ENCODE results near the gene ZC3H12A. TPM values are rescaled to one million over a fixed set of nuclear protein-coding genes. Genes with fewer than 3 reads are reported as not detected.
A peak's percentile ranks its signal among the peaks of the same experiment; 100 is the strongest.

Gene ZC3H12A
- polyA plus RNA-seq, 3 donors from 2014 or later: 9.6 to 14.6 (median 13.1) TPM

DNA sequence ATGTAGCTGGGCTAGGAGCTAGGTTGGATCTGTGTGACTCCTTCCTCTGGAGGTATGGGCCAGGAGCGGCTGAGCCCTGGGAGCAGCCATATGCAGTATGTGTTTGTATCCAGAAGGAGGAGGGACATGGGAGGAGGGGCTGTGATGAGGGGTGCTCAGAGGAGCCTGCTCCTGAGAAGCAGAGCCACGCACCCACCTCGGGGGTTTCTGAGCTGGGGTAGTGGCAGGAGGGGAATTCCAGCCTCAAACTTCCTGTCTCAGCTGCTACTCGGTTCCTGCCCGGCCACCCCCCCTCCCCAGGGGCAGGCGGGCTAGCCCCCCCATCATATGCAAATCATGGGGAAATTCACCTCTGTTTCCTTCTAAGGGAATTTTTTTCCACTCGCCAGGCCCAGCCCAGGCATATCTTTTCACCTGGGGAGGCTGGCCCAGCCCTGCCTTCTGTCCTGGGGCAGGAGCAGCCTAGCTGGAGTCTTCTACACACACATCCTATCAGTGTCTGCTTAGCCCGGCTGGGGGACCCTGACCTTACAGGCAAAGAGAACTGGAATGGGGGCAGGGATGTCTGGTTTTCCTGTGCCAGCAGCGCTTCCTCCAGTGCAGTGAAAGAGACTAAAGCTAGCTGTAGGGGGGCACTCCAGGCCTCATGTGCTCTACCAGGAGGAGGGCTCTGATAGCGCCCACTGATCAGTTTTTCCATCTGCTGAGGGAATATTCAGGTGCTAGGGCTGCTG, 3.0 kb downstream of the ZC3H12A start:
- Mint-ChIP-seq H3K4me3 (peak overlapping the region; percentile 94 to 98 (median 95)), H3K9me3 (peaks cover 0 to 3% (median 0%) of the 10 kb centered on the region in 6 donors), H3K36me3 (peaks cover 2 to 28% (median 2%) of the 10 kb centered on the region in 3 donors), H3K4me1 (peaks cover 75 to 85% of the 10 kb centered on the region in 2 donors), H3K27me3 (ENCODE audit: low read depth in 3 of 3) (peaks cover 24 to 60% (median 27%) of the 10 kb centered on the region in 3 donors), H3K27ac (peak overlapping the region; percentile 98 to 99 (median 99))
- peak; percentile 80 to 86 (median 80) for DNase-seq

- peak overlapping the region; percentile 94 to 98 (median 95) for H3K4me3 Mint-ChIP-seq
- peaks cover 72 to 82% of the 10 kb centered on the region in 2 donors for H3K4me1 Mint-ChIP-seq
- peaks cover 0 to 3% (median 0%) of the 10 kb centered on the region in 6 donors for H3K9me3 Mint-ChIP-seq
- H3K36me3 Mint-ChIP-seq: peaks cover 2 to 31% (median 5%) of the 10 kb centered on the region in 3 donors
- peaks cover 26 to 62% (median 27%) of the 10 kb centered on the region in 3 donors for H3K27me3 Mint-ChIP-seq (ENCODE audit: low read depth in 3 of 3)
- H3K27ac Mint-ChIP-seq: peak overlapping the region; percentile 98 to 99 (median 99)
- no peak for DNase-seq
These were observed 3.6 kb downstream of the ZC3H12A start for GRCh38 chr1:37477946-37478345.

GRCh38 chr1:37478451-37478881, 4.1 kb downstream of the ZC3H12A start:
- Mint-ChIP-seq H3K27me3 (ENCODE audit: low read depth in 3 of 3) (peaks cover 23 to 59% (median 24%) of the 10 kb centered on the region in 3 donors), H3K4me1 (peaks cover 67 to 77% of the 10 kb centered on the region in 2 donors), H3K9me3 (peaks cover 0 to 1% (median 0%) of the 10 kb centered on the region in 6 donors), H3K27ac (peak overlapping the region; percentile 98 to 99 (median 99)), H3K4me3 (peak overlapping the region; percentile 94 to 98 (median 95)), H3K36me3 (peaks cover 2 to 31% (median 5%) of the 10 kb centered on the region in 3 donors)
- DNase-seq: peak; percentile 61 to 66 (median 64)

DNA sequence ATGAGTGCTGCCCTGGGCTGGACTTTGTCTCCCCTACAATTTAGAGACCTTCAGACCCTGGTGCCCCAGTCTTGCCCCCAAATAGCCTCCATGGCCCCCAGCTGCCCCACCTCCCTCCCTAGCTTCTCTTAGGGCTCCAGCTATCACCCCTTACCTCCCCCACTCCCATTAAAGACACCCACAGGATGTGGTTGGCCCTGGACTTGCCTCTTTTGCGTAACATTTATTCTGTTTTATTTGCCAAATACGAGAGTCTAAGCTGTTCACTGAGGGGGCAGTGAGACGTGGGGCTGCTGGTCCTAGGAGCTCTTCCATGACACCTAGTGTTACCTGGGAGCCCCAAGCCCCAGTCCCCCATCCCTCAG, 4.5 kb downstream of the ZC3H12A start:
- H3K36me3 Mint-ChIP-seq: peaks cover 2 to 31% (median 6%) of the 10 kb centered on the region in 3 donors
- H3K4me1 Mint-ChIP-seq: peaks cover 63 to 73% of the 10 kb centered on the region in 2 donors
- peak overlapping the region; percentile 94 to 98 (median 95) for H3K4me3 Mint-ChIP-seq
- peak overlapping the region; percentile 98 to 99 (median 99) for H3K27ac Mint-ChIP-seq
- peaks cover 19 to 55% (median 24%) of the 10 kb centered on the region in 3 donors for H3K27me3 Mint-ChIP-seq (ENCODE audit: low read depth in 3 of 3)
- DNase-seq: peak; percentile 74 to 76 (median 74)
- H3K9me3 Mint-ChIP-seq: no peaks in the 10 kb centered on the region

DNA sequence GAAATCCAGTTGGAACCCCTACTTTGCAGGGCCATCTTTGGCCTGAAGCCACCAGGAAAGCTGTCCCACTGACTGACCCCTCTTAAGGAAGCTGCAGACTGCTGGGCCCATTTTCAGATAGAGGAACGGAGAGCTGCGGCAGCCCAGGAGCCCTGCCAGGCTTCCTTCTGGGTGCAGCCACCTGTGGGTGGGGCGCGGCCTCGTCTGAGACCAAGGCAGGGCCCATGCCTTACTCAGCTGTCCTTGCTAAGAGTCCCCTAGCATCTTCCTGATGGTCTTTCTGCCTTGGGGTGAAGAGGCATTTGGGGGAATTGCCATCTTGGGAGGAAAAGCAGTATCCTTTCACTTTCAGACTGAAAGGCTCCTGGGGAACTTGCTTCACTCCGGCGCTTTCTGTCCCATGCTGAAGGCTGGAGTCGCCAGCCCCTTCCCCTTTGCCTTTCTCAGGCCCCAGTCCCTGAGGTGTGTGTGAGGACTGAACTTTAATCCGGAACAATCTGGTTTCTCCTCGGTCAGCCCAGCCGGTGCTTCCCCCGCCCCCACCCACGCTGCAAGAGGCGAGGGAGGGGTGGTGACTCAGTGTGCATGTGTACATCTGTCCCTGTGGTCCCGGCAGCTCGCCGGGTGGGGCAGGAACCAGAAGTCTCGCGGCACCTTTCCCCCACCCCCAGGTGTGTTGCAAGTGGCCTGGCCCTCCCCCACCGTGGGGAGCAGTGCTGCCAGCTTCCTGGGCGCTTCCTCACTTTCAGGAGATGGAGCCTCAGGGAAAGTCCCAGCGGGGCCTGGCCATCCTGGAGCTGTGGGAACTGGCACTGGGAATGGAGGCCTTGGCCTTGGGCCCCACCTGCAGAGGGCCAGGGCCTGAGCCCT, 5.1 kb downstream of the ZC3H12A start:
- Mint-ChIP-seq H3K36me3 (peaks cover 2 to 31% (median 10%) of the 10 kb centered on the region in 3 donors), H3K4me3 (peak overlapping the region; percentile 94 to 98 (median 95)), H3K27ac (peak overlapping the region; percentile 98 to 99 (median 99)), H3K9me3 (no peaks in the 10 kb centered on the region), H3K4me1 (peaks cover 66 to 71% of the 10 kb centered on the region in 2 donors), H3K27me3 (ENCODE audit: low read depth in 3 of 3) (peaks cover 19 to 52% (median 24%) of the 10 kb centered on the region in 3 donors)
- DNase-seq: peak; percentile 75 to 77 (median 77)

DNA sequence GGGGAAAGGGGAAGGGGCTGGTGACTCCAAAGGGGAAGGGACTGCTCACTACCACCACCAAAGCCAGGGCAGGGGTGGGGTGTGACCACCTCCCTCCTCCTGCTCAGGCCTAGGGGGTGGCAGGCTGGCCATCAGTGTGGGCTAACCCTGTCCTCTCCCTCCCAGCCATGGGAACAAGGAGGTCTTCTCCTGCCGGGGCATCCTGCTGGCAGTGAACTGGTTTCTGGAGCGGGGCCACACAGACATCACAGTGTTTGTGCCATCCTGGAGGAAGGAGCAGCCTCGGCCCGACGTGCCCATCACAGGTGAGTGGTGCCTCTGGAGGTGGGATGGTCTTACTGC, 5.7 kb downstream of the ZC3H12A start:
- H3K27me3 Mint-ChIP-seq (ENCODE audit: low read depth in 3 of 3): peaks cover 15 to 47% (median 20%) of the 10 kb centered on the region in 3 donors
- DNase-seq: no peak
- H3K9me3 Mint-ChIP-seq: no peaks in the 10 kb centered on the region
- H3K4me1 Mint-ChIP-seq: peaks cover 64 to 69% of the 10 kb centered on the region in 2 donors
- peak overlapping the region; percentile 77 to 99 (median 99) for H3K27ac Mint-ChIP-seq
- peaks cover 2 to 31% (median 10%) of the 10 kb centered on the region in 3 donors for H3K36me3 Mint-ChIP-seq
- H3K4me3 Mint-ChIP-seq: peak overlapping the region; percentile 59 to 97 (median 94)

DNA sequence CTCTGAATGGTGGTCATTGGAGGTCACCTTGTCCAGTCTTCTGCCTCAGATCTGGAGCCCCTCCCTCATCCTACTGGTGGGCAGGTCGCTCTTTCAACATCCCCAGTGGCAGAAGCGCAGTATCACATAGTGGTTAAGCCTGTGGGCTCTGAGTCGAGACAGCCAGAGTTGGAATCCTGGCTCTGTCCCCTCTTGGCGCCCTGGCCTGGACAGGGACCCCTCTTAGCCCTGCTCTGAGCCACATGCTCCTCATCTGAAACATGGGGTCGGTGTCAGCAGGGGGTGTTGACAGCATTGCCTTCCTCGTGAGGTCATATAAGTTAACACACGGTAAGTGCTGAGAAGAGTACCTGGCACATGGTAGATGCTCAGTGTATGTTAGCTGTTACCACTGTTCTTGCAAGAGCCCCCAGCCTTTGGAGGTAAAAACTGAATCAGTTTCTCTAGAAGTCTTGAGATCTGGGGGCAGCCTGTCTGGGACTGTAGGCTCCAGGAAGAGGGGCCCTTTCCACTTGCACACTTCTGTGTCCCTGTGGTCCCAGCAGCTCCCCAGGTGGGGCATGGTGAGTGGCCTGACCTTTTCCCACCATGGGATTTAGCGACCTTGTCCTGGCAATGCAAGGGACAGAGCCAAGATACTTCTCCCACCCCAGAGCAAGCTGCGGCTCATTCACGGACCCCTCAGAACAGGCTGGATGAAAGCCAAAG, 6.4 kb downstream of the ZC3H12A start:
- Mint-ChIP-seq H3K4me1 (peaks cover 58 to 64% of the 10 kb centered on the region in 2 donors), H3K9me3 (no peaks in the 10 kb centered on the region), H3K27ac (peak overlapping the region; percentile 77 to 99 (median 99)), H3K36me3 (peaks cover 2 to 31% (median 10%) of the 10 kb centered on the region in 3 donors), H3K4me3 (peak overlapping the region; percentile 44 to 94 (median 63)), H3K27me3 (ENCODE audit: low read depth in 3 of 3) (peaks cover 13 to 42% (median 18%) of the 10 kb centered on the region in 3 donors)
- DNase-seq: no peak

DNA sequence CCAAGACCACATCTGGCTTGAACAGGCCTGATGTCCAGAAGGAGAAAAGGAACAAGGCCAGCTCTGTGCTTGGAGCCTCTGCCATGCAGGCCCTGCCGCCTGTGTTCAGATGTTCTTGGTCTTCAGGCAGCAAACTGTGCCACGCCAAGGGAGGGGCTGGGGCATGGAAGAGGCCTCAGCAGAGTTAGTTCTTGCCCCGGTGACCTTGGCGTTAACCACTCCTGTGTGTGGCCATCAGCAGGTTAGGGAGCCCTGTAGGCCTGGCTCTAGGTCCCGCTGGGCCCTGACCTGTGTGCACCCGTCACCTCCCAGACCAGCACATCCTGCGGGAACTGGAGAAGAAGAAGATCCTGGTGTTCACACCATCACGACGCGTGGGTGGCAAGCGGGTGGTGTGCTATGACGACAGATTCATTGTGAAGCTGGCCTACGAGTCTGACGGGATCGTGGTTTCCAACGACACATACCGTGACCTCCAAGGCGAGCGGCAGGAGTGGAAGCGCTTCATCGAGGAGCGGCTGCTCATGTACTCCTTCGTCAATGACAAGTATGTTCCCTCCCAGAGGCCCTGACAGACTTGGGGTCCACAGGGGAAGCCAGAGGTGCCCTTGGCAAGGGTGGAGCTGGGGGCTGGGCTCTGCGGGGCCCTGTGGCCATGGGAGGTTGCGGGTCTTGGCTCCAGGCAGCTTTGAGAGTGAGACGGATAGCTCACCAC, 7.1 kb downstream of the ZC3H12A start:
- peak overlapping the region; percentile 23 to 64 (median 38) for H3K4me3 Mint-ChIP-seq
- peak overlapping the region; percentile 77 to 99 (median 99) for H3K27ac Mint-ChIP-seq
- peaks cover 51 to 57% of the 10 kb centered on the region in 2 donors for H3K4me1 Mint-ChIP-seq
- H3K36me3 Mint-ChIP-seq: peaks cover 2 to 27% (median 10%) of the 10 kb centered on the region in 3 donors
- DNase-seq: no peak
- H3K9me3 Mint-ChIP-seq: no peaks in the 10 kb centered on the region
- peaks cover 13 to 37% (median 17%) of the 10 kb centered on the region in 3 donors for H3K27me3 Mint-ChIP-seq (ENCODE audit: low read depth in 3 of 3)

GRCh38 chr1:37482004-37482785, 7.8 kb downstream of the ZC3H12A start:
- H3K27me3 Mint-ChIP-seq (ENCODE audit: low read depth in 3 of 3): peaks cover 9 to 32% (median 17%) of the 10 kb centered on the region in 3 donors
- peaks cover under 1 to 24% (median 10%) of the 10 kb centered on the region in 3 donors for H3K36me3 Mint-ChIP-seq
- peaks cover 51 to 56% of the 10 kb centered on the region in 2 donors for H3K4me1 Mint-ChIP-seq
- H3K9me3 Mint-ChIP-seq: no peaks in the 10 kb centered on the region
- peak overlapping the region; percentile 80 to 99 (median 98) for H3K27ac Mint-ChIP-seq
- H3K4me3 Mint-ChIP-seq: peak overlapping the region in 2 of 5 donors; percentile 23 to 44
- no peak for DNase-seq

DNA sequence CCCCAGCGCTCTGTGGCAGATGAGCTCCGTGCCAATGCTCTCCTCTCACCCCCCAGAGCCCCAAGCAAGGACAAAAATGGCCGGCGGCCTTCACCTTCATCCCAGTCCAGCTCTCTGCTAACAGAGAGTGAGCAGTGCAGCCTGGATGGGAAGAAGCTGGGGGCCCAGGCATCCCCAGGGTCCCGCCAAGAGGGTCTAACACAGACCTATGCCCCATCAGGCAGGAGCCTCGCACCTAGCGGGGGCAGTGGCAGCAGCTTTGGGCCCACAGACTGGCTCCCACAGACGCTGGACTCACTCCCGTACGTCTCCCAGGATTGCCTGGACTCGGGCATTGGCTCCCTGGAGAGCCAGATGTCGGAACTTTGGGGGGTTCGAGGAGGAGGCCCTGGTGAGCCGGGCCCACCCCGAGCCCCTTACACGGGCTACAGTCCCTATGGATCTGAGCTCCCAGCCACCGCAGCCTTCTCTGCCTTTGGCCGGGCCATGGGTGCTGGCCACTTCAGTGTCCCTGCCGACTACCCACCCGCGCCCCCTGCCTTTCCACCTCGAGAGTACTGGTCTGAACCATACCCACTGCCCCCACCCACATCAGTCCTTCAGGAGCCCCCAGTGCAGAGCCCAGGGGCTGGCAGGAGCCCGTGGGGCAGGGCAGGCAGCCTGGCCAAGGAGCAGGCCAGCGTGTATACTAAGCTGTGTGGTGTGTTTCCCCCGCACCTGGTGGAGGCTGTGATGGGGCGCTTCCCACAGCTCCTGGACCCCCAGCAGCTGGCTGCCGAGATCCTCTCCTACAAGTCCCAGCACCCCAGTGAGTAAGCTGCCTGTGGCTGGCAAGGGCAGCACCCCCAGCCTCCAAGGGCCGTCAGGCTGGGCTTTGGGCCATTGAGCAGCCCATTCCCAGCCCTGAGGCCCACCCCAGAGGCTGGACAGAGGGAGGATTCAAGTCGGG, 8.7 kb downstream of the ZC3H12A start:
- peaks cover 9 to 28% (median 13%) of the 10 kb centered on the region in 3 donors for H3K27me3 Mint-ChIP-seq (ENCODE audit: low read depth in 3 of 3)
- DNase-seq: no peak
- peaks cover 5 to 18% (median 10%) of the 10 kb centered on the region in 3 donors for H3K36me3 Mint-ChIP-seq
- no peak overlapping the region for H3K4me3 Mint-ChIP-seq
- peaks cover 47 to 50% of the 10 kb centered on the region in 2 donors for H3K4me1 Mint-ChIP-seq
- H3K27ac Mint-ChIP-seq: peak overlapping the region; percentile 76 to 99 (median 98)
- no peaks in the 10 kb centered on the region for H3K9me3 Mint-ChIP-seq

DNA sequence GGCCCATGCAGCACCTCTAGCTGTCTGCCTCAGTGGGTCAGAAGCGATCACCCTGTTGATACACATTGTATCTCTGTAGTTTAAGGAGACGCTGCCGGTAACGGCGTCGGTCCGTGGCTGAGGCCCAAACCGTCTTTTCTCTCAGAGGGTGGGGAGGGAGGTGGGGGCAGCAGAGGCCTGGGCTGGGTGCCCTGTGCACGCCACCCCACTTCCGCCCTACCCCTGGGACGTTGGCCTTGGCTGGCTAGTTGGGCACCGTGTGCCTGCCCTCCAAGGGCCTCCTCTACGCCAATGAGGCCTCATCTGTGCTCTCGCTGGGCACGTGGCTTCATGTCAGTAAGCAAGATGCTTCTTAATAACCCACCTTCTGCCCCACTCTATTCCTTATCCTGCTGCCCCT, 9.4 kb downstream of the ZC3H12A start:
- no peaks in the 10 kb centered on the region for H3K9me3 Mint-ChIP-seq
- H3K27ac Mint-ChIP-seq: peak overlapping the region; percentile 40 to 81 (median 66)
- peaks cover 8 to 22% (median 13%) of the 10 kb centered on the region in 3 donors for H3K27me3 Mint-ChIP-seq (ENCODE audit: low read depth in 3 of 3)
- H3K4me3 Mint-ChIP-seq: no peak overlapping the region
- H3K36me3 Mint-ChIP-seq: peaks cover 5 to 18% (median 10%) of the 10 kb centered on the region in 3 donors
- DNase-seq: no peak
- H3K4me1 Mint-ChIP-seq: peaks cover 40 to 43% of the 10 kb centered on the region in 2 donors
